ENCODE results near the gene SCN1B.

- TF ChIP-seq EP300 (IDR thresholded peaks at IDR 0.05; ENCODE audit: low read depth) (no peak), CTCF (IDR thresholded peaks at IDR 0.05) (no peak), POLR2AphosphoS5 (IDR thresholded peaks at IDR 0.05) (no peak), POLR2A (IDR thresholded peaks at IDR 0.05) (no peak)
Measured at GRCh38 chr19:34998777-34999497, 31.3 kb upstream of the SCN1B start.

Measured in transverse colon (tissue), 4 donors.